T-helper 1 cell treated with Interleukin-12 subunit alpha and Interleukin-12 subunit beta and Interleukin-4 antibody, amounts not matched to agents 30 ng/mL and 1 ng/mL, for 36 hours (primary cell): ENCODE measurements around the gene NEGR1. TPM values are rescaled to one million over a fixed set of nuclear protein-coding genes. Genes with fewer than 3 reads are reported as not detected.

Experiments used
- intact Hi-C: fragments of 100-400 bp; cut with micrococcal nuclease; formaldehyde crosslinking; loops from one replicate; pipeline ENCODE4 v1.15.1; 2024
- total RNA-seq: library from RNA; stranded (reverse); gene quantifications from 2 replicates; pipeline ENCODE4 v1.2.3, GENCODE V29; 2022

The NEGR1 gene
- total RNA-seq, 1 donor from 2014 or later, result not detected

DNA sequence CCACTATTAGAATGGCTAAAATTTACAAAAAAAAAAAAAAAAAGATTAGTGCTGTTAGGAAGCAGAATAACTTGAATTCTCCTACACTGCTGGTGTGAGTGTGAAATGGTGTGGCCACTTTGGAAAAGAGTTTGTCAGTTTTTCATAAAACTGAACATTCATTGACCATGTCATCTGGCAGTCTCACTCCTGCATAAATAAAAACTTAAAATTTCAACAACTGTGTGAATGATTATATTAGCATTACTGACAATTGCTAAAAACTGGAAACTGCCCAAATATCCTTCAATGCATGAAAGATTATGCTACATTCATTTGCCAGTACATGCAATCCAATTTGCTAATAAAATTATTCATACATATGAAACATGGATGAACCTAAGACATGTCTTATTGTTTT, 570.9 kb downstream of the NEGR1 start:
- intact Hi-C loops, result no loop called here

DNA sequence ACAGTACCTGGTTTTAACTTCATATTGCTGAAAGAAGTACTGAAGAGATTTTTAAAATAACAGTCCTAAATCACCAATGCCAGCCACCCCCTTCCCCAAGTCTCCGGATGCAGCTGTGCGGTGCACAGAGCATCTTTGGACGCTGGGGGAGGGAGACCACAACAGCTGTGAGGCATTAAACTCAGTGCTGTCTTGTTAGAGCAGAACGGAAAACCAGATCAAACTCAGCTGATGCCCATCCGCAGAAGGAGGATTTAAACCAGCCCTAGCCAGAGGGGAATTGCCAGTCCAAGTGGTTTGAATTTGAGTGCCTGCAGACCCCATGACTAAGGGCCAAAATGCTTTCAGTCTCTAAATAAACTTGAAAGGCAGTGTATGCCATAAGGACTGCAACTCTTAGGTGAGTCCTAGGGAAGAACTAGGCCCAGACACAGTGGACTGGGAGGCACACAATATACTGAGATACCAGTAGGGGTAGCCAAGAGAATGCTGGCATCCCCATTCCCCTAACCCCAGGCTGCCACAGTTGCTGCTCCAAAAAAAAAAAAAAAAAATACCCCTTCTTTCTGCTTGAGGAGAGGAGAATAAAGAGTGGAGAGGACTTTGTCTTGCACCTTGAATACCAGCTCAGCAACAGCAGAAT, 576.2 kb downstream of the NEGR1 start:
- intact Hi-C loops, result no loop called here

DNA sequence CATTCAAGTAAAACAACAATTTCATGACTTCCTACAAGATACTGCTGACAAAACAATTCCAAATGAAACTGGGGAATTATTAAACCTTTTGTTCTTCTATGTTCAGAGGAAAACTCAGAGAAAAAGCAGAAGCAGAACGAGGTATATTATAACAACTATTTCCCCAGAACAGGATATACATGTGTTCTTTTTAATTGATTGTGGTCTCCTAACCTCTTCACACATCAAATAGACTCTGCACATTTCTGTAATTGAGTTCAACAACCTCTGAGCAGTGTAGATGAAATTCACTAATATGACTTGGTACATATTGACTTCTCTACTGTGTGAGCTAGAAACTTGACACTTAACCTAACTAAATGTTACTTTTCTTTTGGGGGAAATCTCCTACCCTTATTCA, 584.2 kb downstream of the NEGR1 start:
- intact Hi-C loops, result no loop called here

DNA sequence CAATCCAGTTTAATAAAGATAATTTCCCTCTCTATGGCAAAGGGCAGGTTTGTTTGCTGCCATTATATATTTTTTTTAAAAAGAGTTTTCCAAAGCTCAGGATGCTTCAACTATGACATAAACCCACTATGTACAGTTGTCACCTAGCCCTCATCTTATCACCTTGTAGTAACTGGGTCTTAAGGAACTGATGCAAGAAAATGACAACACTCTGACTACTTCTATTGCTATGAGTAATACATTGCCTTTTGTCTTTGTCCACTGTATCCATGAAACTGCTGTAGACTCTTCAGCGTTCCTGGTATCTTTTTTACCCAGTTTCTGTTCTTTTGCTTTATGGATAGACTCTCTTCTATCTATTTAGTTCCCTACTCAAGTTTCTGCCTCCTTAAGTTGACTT, 586.5 kb downstream of the NEGR1 start:
- intact Hi-C loops, result no loop called here

DNA sequence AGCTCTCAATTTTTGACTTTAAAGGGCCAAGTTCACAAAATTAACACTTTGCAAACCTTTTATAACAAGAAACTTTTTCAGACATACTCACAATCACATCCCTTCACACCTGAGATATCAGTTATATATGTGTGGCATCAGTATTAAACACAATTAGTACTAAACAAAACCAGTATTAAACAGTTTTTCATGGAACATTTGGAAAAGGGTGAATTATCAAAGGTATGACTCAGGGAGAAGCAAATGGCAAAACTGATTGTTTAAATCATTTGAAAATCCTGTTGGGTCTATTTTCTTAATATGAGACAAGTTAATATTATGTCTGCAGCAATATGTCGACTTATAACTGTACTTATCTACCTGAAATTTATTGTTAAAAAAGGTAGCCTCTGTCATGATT, 587.3 kb downstream of the NEGR1 start:
- intact Hi-C loops, result no loop called here

DNA sequence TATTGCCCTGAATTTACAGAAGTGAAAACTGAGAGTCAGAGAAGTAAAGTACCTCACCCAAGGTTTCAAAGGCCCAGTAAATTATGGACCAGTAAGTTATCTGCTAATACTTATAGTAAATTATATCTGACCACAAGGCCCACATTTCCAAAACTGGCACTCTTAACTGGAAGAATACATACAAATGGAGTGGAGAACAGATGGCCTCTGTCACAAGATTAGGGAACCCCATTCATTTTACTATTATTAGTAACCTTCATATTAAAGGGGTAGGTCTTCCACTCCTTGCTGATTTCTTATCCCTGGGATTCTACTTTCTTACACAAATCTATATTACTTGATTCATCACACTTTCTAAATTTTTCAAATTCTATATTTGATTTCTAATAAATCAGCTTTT, 588.8 kb downstream of the NEGR1 start:
- intact Hi-C loops, result no loop called here

DNA sequence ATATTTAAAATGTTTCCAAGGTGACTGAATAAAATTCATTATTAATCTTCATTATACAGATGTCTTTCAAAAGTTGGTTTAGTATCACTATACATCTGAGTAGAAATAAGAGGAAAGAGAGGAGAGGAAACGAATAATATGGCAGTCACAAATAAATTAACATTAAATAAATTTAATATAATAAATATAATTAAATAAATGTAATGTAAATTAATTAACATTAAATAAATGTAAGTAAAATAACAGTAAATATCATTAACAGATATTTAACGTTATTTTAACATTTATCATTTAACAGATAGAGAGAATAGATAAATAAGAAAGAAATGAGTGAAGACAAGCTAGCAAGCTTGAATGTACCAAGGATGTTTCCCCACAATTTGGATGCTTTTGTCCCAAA, 592.7 kb downstream of the NEGR1 start:
- intact Hi-C loops, result no loop called here

DNA sequence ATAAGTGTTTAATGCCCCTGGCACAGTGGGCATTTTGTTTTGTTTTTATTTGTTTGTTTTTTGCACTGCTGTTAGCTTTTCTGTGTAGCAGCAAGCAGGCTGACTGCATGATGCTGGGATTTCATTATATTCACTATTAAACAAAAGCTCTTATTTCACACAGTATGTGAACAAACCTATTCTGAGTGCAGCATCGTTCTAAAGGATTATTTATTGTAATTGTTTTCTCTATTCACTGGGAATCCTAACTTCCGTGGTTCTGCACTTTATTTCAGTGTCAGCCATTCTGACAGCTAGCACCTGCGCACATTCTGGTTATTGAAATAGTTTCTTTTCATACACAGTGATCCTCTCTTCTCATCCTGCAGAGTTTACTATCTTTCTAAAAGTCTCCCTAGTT, 595.0 kb downstream of the NEGR1 start:
- intact Hi-C loops, result no loop called here

DNA sequence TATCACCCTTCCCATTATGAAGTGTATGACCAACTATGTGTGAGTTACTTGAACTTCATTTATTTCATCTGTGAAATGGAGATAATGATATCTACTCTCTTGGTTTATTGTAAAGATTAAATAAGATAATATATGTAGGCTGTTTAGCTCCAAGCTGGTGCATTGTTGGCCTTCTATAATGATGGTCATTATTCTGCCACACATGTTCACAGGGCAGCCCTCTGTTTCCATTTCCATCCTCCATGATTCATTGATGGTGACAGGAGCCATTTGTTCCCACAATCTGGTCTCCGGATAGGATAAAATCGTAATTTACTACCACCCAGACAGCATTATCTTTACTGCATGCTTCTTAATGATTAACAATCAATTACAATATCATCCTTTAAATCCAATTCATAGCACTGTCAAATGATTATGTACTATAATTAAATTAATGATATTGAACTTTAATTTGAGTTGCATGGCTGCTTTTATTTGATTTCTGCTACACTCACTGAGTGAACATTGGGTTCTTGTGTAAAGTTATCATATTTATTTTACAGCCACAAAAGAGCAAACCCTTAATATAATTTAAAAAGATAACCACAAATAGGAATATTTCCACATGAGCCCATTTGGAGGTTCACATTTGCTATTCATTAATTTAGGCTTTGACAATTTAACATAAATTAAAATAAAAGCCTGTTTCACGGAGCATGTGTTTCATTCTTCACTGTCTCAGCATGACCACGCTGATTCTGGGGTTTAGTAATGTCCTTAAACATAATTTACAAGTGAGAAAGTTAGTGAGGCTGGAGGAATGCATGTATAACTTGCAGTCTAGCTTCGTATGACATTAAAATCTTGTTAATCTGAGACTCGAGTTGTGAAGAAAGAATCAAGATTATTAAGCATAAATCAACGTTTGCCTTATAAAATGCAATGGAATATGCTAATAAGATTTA, 605.1 kb downstream of the NEGR1 start:
- intact Hi-C loops, result no loop called here

DNA sequence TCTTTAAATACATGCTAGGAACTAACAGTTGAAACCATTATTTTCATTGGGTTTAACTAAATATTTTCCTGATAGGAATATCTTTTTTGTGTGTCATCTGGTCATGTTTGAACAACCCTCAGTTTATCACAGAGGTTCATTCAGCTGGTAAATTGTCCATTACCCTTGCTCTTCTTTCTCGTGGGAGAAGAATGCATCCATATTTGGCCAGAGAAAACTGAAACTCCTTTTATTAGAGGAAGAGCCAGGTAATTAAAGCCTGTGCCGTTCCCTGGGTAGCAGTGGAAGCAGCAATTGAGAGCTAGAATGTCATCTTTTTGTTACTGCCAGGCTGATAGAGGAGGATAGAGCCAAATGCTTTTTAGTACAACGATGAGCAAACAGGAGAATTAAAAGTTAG, 614.3 kb downstream of the NEGR1 start:
- intact Hi-C loops, result no loop called here

DNA sequence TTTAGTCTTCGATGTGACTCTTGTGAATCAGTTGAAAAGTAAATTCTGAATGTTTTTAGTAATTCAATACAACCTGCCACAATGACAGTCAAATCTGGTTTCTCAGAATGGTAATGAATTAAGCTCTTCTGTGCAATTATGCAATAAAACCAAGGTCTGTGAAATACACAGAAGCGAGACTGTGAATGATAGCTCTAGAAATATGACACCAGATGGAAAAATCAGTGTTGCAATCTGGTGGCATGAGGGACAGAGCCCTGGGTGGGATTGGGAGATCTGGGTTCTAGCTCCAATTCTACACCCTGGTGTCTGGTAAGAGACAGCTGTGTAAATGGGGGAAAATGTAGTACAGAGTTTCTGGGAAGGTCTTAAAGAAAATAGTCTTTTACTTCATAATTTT, 615.1 kb downstream of the NEGR1 start:
- intact Hi-C loops, result no loop called here

DNA sequence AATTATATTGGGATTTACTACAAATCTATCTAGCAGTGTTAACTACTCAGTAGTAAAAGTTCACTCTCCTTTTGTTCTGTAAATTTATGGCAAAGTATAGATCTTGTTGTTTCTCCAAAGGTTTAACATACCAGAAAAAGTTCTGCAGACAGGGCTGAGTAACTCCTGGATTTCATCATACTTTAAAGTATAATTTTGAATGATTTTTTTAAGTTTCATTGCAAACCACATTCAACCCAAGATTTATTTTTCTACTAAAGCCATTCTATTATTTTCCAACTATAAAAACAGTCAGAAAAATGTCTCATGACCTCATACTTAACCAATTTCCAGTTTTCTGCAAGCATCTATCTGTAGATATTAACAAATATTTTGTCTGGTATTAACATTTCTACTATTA, 615.7 kb downstream of the NEGR1 start:
- intact Hi-C loops, result no loop called here

DNA sequence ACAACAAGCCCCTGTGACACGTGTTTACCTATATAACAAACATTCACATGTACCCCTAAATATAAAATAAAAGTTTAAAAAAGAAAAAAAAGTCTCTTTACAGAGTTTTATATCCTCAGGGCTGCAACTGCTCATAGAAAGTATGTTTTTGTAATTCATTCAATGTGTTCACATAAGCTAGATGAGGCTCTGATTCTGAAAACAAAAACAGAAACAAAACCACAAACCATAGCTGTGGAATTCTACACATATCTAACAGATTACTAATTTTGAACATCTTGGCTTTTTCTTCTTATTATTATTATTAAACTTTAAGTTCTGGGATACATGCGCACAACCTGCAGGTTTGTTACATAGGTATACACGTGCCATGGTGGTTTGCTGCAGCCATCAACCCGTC, 621.9 kb downstream of the NEGR1 start:
- intact Hi-C loops, result no loop called here

DNA sequence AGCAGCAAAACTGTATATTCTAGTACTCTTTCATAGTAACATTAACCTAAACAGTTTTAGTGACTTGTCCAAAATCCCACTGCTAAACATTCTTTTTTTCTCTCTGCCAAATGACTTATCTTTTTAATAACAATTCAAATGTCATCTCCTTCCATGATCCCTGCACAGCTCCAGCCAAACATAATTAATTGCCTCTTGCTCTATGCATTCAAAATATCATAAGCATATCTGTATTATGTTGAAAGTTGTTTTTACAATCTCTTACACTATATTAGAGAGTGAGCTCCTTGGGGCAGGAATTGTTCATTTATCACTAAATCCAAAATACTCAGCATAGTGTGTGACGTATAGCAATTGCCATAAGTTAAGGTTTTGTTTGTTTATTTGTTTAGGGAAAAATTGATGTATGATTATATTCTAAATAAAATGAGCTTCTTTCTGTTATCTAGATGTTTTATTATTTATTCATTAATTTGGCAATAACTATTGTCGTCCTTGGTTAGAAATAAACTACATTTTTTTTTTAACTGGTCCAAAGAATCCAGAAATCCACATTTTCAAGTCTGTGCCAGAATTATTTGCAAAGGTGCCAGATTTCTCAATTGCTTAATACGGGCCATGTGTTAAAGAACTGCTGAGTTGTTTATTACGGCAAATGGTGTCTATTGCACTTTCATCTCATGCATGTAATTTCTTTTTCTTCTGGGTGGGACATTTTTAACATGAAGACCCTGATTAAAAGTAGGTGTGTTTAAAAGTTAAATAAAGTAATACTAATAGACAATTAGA, 624.3 kb downstream of the NEGR1 start:
- intact Hi-C loops, result no loop called here

DNA sequence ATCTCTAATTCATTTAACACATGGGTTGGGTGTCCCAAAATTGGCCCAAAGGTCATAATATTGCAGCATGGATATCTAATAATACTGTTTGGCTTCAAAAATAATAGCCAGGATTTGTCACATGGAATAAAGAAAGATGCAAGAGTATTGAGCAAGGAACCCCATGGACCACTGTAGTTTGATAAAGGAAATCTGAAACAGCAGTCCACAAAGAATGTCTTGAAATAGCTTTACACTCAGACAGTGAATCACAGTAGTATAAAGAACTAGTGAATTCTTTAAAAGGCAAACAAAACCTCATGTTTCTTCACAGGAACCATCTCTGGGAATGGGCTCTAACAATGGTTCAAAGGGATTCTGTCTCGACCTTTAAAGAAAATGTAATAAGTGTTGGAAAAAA, 625.4 kb downstream of the NEGR1 start:
- intact Hi-C loops, result no loop called here

DNA sequence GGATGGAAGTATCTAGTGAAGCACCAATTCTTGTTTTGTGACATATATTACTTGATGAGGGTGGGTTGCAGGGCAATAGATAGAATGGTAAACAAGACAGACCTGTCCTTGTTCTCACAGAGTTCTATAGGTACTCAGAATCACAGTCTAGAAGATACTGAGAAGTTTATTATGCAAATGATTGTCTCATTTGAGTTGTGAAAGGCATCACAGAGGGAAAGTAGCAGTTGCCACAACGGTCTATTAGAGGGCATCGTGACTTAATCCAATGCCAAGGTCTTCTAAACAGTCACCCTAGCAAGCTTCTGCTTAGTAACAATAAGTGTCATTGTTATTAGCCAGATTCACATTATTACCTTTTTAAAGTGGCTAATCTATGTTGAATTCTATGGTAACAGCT, 626.7 kb downstream of the NEGR1 start:
- intact Hi-C loops, result no loop called here

DNA sequence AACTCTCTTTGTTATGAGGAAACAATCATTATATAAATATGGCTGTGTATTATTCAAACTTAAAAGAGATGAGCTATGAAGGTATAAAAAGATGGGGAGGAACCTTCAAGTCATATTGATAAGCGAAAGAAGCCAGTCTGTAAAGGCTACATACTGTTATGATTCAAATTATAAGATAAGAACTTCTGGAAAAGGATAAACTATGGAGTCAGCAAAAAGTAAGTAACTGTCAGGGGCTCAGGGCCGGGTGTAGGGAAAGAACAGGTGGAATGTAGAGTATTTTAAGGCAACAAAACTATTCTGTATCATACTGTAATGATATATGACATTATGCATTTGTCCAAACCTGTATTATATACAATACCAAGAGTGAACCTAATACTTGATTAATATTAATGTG, 628.4 kb downstream of the NEGR1 start:
- intact Hi-C loops, result no loop called here

DNA sequence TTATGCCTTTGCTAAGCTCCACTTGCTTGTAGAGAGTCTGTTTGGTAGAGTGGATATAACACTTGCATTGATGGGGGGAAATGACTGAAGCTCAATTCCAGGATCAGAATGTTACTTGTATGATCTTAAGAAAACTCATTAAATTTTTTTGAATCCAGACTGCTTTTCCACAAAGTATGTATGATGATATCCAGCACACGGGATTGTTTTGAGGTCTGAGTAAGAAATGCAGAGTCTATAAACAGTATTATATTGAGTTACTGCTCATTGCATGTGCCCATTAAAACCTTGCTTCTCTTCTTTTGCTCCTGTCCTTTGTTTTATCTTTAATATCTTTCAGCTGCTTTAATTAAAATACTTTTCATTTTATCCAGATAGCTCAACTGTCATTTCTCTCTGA, 631.1 kb downstream of the NEGR1 start:
- intact Hi-C loops, result no loop called here

DNA sequence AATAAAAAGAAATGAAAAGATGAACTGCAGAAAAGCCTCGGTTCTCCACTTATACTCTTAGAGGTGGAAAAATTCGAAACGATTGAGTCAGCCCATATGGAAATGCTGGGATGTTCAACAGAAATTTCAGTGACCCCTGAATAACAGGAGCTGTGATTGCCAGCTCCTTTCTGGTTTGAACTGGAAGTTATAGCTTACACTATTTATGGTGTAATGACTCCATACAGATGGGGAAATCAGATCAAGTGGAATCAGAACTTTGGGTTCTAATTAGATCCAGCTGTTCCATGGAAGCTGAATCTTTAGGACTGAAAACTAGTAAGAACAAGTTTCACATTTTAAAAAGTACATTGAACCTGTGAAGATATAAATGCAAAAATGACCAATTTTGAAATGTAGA, 632.2 kb downstream of the NEGR1 start:
- intact Hi-C loops, result no loop called here

DNA sequence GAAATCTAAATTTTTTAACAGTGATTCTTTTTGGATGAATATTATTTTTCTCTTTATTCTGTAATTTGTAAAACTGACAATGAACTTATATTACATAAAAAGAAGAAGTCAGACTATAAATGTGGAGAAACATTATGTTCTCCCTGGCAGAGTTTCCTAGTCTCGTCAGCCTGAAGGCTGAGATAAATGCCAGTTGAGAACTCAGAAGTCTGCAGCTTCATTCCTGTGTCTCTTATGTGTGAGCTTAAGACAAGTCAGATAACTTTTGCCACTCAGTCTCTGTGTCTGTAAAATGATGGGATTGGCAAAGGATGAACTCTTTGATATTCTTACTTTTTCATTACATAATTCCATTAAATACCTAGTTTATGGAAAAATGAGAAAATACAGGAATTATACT, 632.7 kb downstream of the NEGR1 start:
- intact Hi-C loops, result no loop called here

DNA sequence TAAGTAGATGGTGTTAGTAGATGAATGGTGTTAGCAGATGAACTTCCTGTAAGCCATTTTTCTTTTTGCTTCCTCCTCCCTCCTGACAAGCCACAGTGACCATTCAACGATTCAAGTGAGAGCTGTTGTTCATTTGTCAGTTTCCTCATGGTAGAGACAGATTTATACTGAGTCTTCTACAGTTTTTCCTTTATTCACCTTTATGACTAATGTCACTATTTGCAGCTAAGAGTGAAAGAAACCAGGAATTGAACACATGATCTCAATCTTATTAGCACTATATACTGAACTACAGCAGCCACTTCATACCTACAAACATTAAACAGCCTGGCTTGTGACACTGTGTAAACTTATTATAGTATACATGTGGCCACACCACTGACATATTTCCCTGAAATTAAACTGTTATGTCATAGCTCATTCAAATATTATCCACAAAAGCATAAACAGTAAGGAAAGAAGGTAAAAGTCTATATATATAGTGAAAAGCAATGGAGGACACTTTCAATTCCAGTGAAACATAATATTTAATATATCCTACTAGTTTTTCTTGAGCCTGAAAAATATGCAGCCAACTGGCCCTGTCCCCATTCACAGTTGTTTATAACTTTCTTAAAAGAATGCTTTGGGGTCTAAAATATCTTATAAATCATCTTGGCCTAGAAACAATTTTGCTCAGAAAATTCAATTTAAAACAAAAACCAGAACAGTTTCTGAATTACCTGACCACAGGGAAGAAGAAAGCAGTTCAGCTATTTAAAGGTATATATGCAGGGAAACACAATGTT, 634.6 kb downstream of the NEGR1 start:
- intact Hi-C loops, result no loop called here
